WTC11 (cell line): ENCODE results near the gene DHX30.

Source experiments
- NR3C1 ChIP-seq: sonication (generic); formaldehyde crosslinking; conservative IDR thresholded peaks from 2 replicates; pipeline ENCODE4 v1.8.1; 2023; ENCODE audit warnings: low read depth, mild to moderate bottlenecking, missing genetic modification reagents
- ZNF317 ChIP-seq: sonication (generic); formaldehyde crosslinking; IDR thresholded peaks from 2 replicates; pipeline ENCODE4 v1.8.1; 2023; ENCODE audit warnings: low read depth, mild to moderate bottlenecking, moderate library complexity, missing genetic modification reagents, borderline replicate concordance
- TF ChIP-seq, protein P1 (sequence below): fragments of 200-600 bp; IDR thresholded peaks from 2 replicates; pipeline ENCODE4 v1.8.0; 2022; ENCODE audit warnings: antibody characterized with exemption
- TF ChIP-seq, protein P2 (sequence below): sonication (generic); formaldehyde crosslinking; IDR thresholded peaks from 2 replicates; pipeline ENCODE4 v1.8.1; 2022; ENCODE audit warnings: mild to moderate bottlenecking, missing genetic modification reagents, moderate library complexity, borderline replicate concordance
- TF ChIP-seq, protein P3 (sequence below): sonication (generic); formaldehyde crosslinking; conservative IDR thresholded peaks from 2 replicates; pipeline ENCODE4 v1.8.1; 2022; ENCODE audit warnings: mild to moderate bottlenecking, missing genetic modification reagents

DNA sequence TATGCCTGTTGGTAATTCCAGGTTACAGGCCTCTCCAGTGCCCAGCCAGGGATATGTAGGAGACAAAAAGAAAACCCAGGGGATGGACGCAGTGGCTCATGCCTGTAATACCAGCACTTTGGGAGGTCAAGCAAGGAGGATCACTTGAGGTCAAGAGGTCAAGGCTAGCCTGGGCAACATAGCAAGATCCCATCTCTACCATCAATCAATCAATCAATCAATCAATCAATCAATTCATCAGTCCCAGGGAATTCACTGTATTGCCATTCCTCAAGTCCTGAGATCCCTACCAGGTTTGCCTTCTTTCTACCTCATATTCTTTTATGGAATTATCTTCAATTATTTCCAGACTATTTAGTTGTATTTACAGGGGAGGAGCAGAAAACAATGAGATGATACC, 82.2 kb downstream of the DHX30 start:
- TF ChIP-seq, protein P1, sequence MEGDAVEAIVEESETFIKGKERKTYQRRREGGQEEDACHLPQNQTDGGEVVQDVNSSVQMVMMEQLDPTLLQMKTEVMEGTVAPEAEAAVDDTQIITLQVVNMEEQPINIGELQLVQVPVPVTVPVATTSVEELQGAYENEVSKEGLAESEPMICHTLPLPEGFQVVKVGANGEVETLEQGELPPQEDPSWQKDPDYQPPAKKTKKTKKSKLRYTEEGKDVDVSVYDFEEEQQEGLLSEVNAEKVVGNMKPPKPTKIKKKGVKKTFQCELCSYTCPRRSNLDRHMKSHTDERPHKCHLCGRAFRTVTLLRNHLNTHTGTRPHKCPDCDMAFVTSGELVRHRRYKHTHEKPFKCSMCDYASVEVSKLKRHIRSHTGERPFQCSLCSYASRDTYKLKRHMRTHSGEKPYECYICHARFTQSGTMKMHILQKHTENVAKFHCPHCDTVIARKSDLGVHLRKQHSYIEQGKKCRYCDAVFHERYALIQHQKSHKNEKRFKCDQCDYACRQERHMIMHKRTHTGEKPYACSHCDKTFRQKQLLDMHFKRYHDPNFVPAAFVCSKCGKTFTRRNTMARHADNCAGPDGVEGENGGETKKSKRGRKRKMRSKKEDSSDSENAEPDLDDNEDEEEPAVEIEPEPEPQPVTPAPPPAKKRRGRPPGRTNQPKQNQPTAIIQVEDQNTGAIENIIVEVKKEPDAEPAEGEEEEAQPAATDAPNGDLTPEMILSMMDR, result no peak
- no peak for TF ChIP-seq ZNF317 (CRISPR knock-in tag)
- TF ChIP-seq, protein P2, sequence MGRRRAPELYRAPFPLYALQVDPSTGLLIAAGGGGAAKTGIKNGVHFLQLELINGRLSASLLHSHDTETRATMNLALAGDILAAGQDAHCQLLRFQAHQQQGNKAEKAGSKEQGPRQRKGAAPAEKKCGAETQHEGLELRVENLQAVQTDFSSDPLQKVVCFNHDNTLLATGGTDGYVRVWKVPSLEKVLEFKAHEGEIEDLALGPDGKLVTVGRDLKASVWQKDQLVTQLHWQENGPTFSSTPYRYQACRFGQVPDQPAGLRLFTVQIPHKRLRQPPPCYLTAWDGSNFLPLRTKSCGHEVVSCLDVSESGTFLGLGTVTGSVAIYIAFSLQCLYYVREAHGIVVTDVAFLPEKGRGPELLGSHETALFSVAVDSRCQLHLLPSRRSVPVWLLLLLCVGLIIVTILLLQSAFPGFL (CRISPR knock-in tag), result no peak
- TF ChIP-seq, protein P3, sequence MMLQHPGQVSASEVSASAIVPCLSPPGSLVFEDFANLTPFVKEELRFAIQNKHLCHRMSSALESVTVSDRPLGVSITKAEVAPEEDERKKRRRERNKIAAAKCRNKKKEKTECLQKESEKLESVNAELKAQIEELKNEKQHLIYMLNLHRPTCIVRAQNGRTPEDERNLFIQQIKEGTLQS, result no peak
- TF ChIP-seq NR3C1 (CRISPR knock-in tag), result no peak
